HepG2 (cell line): ENCODE measurements around the gene ELMOD1. TPM values are rescaled to one million over a fixed set of nuclear protein-coding genes. Genes with fewer than 3 reads are reported as not detected.

Experiments used
- HNRNPL ChIP-seq: fragments of 200-400 bp; formaldehyde crosslinking; IDR thresholded peaks from 2 replicates; pipeline ENCODE4 v1.6.1; 2017; ENCODE audit warnings: mild to moderate bottlenecking, low read depth, low read length
- JUNB ChIP-seq: sonication (generic); formaldehyde crosslinking; IDR thresholded peaks from 2 replicates; pipeline ENCODE4 v1.8.0; 2022; ENCODE audit warnings: missing genetic modification reagents, mild to moderate bottlenecking, borderline replicate concordance
- MXI1 ChIP-seq: IDR thresholded peaks from 3 replicates; pipeline ENCODE4 v1.6.1; 2012; ENCODE audit warnings: low read depth, low read length, inconsistent platforms, borderline replicate concordance
- POLR2A ChIP-seq, 2 experiments: IDR thresholded peaks; 2 replicates each; pipeline ENCODE4 v1.6.1; 2011; ENCODE audit warnings: low read depth in 2 of 2, low read length in 2 of 2, mild to moderate bottlenecking in 1 of 2, moderate library complexity in 1 of 2; ENCODE audit not compliant: insufficient read depth in 1 of 2
- TBL1XR1 ChIP-seq: fragments of 150-350 bp; IDR thresholded peaks from 2 replicates; pipeline ENCODE4 v1.6.1; 2014; ENCODE audit warnings: borderline replicate concordance, low read length; ENCODE audit not compliant: partially characterized antibody
- YEATS2 ChIP-seq: sonication (generic); formaldehyde crosslinking; IDR thresholded peaks from 2 replicates; pipeline ENCODE4 v1.4.0; 2020; ENCODE audit warnings: missing genetic modification reagents, borderline replicate concordance
- ZNF160 ChIP-seq: sonication (generic); formaldehyde crosslinking; IDR thresholded peaks from 2 replicates; pipeline ENCODE4 v1.8.0; 2022; ENCODE audit warnings: mild to moderate bottlenecking, inconsistent platforms, missing genetic modification reagents
- ZNF431 ChIP-seq: sonication (generic); formaldehyde crosslinking; IDR thresholded peaks from 2 replicates; pipeline ENCODE4 v1.9.0; 2022; ENCODE audit warnings: missing genetic modification reagents, low read depth, mild to moderate bottlenecking, borderline replicate concordance
- ZNF460 ChIP-seq: sonication (generic); formaldehyde crosslinking; IDR thresholded peaks from 2 replicates; pipeline ENCODE4 v1.5.1; 2020; ENCODE audit warnings: missing genetic modification reagents, mild to moderate bottlenecking, borderline replicate concordance
- ZNF644 ChIP-seq: IDR thresholded peaks from 2 replicates; pipeline ENCODE4 v1.6.1; 2016; ENCODE audit warnings: low read depth
- ZNF879 ChIP-seq: sonication (generic); formaldehyde crosslinking; IDR thresholded peaks from 2 replicates; pipeline ENCODE4 v1.8.1; 2023; ENCODE audit warnings: missing genetic modification reagents
- ZNF883 ChIP-seq: sonication (generic); formaldehyde crosslinking; IDR thresholded peaks from 2 replicates; pipeline ENCODE4 v1.5.1; 2020; ENCODE audit warnings: mild to moderate bottlenecking, missing genetic modification reagents; ENCODE audit errors: not compliant biosample characterization
- polyA plus RNA-seq, 8 experiments: library from polyadenylated mRNA; depleted of rRNA in 3 of 8; stranded (reverse) in 7 of 8; unstranded in 1 of 8; fragments of >200 nt; fragmentation: Illumina TruSeq in 4 of 8; extraction: Trizol in 4 of 8; gene quantifications; 2 replicates each; pipeline versions ENCODE4 v1.2.1 to v1.2.3, GENCODE V29; 2011 to 2016; ENCODE audit warnings: low read depth in 4 of 8, missing spikeins in 1 of 8, mixed read lengths in 1 of 8; ENCODE audit not compliant: insufficient read depth in 1 of 8
- total RNA-seq, 5 experiments: library from RNA; depleted of rRNA; stranded (reverse); fragments of >200 nt; fragmentation: Illumina TruSeq; extraction: Trizol; gene quantifications; 2 replicates each; pipeline ENCODE4 v1.2.3, GENCODE V29; 2016; ENCODE audit warnings: low read depth in 1 of 5
- TF ChIP-seq, protein P1 (sequence below): sonication (generic); formaldehyde crosslinking; IDR thresholded peaks from 2 replicates; pipeline ENCODE4 v1.8.1; 2023; ENCODE audit warnings: missing genetic modification reagents, mild to moderate bottlenecking, borderline replicate concordance
- TF ChIP-seq, protein P2 (sequence below): sonication (generic); formaldehyde crosslinking; IDR thresholded peaks from 2 replicates; pipeline ENCODE4 v1.4.0; 2020; ENCODE audit warnings: mild to moderate bottlenecking, missing genetic modification reagents
- TF ChIP-seq, protein P3 (sequence below): sonication (generic); formaldehyde crosslinking; IDR thresholded peaks from 2 replicates; pipeline ENCODE4 v1.8.1; 2023; ENCODE audit warnings: mild to moderate bottlenecking, inconsistent platforms, moderate library complexity, missing genetic modification reagents, borderline replicate concordance
- TF ChIP-seq, protein P4 (sequence below): IDR thresholded peaks from 2 replicates; pipeline ENCODE4 v1.4.0; 2020; ENCODE audit warnings: mild to moderate bottlenecking, missing genetic modification reagents
- TF ChIP-seq, protein P5 (sequence below): sonication (generic); formaldehyde crosslinking; IDR thresholded peaks from 2 replicates; pipeline ENCODE4 v1.4.0; 2020; ENCODE audit warnings: mild to moderate bottlenecking, missing genetic modification reagents
- TF ChIP-seq, protein P6 (sequence below): sonication (generic); formaldehyde crosslinking; IDR thresholded peaks from 2 replicates; pipeline ENCODE4 v1.4.0; 2020; ENCODE audit warnings: mild to moderate bottlenecking, missing genetic modification reagents

The ELMOD1 gene
- total and polyA plus RNA-seq, 2 of the 13 experiments (the other 11 are each of a cell fraction or from before 2014, with no cell fraction given), result not detected

DNA sequence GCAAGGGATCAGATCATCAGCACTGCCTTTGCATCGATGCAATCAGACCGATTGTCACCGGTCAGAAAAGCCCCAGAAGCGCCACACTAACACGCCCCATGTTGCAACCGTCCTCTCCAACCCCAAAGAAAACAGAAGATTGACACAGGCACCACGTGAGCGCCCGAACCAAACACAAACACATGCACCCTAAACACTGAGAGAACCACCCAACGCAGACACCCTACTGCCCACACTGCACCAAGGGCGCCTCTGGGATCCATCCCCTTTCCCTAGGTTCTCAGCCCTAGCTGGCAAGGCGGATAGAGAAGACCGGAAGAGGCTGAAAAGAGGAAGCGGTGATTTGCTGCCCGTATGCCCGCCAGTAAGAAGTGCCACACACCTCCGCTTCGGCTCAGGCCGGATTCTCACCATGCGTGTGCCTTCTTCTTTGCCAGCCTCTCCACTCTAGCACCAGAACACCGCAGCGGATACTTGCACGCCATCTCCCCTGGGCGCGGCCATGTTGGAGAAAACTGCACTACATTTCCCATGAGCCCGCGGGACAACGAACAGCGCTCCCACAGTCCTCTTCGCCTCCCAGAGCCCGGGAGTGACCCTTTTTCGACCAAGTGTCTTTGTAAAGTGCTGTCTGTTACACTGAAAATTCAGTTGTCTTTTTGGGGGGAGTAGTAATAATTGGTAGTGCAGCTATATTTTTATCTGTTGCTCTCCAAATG is 25.6 kb upstream of the ELMOD1 start, which contains the start of gene ALKBH8 (continued):
- no peak for TF ChIP-seq ZNF160
- TF ChIP-seq JUNB (CRISPR knock-in tag), result no peak
- 0 out of 2 replicates have a peak, but pooled peaks have one; percentile 5 for TF ChIP-seq ZNF460 (CRISPR knock-in tag)
- TF ChIP-seq POLR2A (IDR thresholded peaks at IDR 0.05; ENCODE audit: insufficient read depth in 1 of 2, low read depth in 2 of 2, low read length in 2 of 2), result peak; percentile 67 to 71; a peak in 3 of 4 replicates
- TF ChIP-seq, protein P1, sequence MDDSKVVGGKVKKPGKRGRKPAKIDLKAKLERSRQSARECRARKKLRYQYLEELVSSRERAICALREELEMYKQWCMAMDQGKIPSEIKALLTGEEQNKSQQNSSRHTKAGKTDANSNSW (CRISPR knock-in tag), result no peak
- TF ChIP-seq, protein P2, sequence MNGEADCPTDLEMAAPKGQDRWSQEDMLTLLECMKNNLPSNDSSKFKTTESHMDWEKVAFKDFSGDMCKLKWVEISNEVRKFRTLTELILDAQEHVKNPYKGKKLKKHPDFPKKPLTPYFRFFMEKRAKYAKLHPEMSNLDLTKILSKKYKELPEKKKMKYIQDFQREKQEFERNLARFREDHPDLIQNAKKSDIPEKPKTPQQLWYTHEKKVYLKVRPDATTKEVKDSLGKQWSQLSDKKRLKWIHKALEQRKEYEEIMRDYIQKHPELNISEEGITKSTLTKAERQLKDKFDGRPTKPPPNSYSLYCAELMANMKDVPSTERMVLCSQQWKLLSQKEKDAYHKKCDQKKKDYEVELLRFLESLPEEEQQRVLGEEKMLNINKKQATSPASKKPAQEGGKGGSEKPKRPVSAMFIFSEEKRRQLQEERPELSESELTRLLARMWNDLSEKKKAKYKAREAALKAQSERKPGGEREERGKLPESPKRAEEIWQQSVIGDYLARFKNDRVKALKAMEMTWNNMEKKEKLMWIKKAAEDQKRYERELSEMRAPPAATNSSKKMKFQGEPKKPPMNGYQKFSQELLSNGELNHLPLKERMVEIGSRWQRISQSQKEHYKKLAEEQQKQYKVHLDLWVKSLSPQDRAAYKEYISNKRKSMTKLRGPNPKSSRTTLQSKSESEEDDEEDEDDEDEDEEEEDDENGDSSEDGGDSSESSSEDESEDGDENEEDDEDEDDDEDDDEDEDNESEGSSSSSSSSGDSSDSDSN (CRISPR knock-in tag), result peak; percentile 40; the same call in 1 of the 2 replicates
- TF ChIP-seq HNRNPL, result 0 out of 2 replicates have a peak, but pooled peaks have one; percentile 24
- peak; percentile 60; the same call in 1 of the 2 replicates for TF ChIP-seq YEATS2 (CRISPR knock-in tag)
- TF ChIP-seq ZNF879 (CRISPR knock-in tag), result 0 out of 2 replicates have a peak, but pooled peaks have one; percentile 36
- TF ChIP-seq, protein P3, sequence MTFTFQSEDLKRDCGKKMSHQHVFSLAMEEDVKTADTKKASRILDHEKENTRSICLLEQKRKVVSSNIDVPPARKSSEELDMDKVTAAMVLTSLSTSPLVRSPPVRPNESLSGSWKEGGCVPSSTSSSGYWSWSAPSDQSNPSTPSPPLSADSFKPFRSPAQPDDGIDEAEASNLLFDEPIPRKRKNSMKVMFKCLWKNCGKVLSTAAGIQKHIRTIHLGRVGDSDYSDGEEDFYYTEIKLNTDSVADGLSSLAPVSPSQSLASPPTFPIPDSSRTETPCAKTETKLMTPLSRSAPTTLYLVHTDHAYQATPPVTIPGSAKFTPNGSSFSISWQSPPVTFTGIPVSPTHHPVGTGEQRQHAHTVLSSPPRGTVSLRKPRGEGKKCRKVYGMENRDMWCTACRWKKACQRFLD (CRISPR knock-in tag), result peak; percentile 76; the same call in 1 of the 2 replicates
- peak; percentile 67 for TF ChIP-seq ZNF883 (CRISPR knock-in tag)
- peak; percentile 92 for TF ChIP-seq MXI1
- TF ChIP-seq, protein P4, sequence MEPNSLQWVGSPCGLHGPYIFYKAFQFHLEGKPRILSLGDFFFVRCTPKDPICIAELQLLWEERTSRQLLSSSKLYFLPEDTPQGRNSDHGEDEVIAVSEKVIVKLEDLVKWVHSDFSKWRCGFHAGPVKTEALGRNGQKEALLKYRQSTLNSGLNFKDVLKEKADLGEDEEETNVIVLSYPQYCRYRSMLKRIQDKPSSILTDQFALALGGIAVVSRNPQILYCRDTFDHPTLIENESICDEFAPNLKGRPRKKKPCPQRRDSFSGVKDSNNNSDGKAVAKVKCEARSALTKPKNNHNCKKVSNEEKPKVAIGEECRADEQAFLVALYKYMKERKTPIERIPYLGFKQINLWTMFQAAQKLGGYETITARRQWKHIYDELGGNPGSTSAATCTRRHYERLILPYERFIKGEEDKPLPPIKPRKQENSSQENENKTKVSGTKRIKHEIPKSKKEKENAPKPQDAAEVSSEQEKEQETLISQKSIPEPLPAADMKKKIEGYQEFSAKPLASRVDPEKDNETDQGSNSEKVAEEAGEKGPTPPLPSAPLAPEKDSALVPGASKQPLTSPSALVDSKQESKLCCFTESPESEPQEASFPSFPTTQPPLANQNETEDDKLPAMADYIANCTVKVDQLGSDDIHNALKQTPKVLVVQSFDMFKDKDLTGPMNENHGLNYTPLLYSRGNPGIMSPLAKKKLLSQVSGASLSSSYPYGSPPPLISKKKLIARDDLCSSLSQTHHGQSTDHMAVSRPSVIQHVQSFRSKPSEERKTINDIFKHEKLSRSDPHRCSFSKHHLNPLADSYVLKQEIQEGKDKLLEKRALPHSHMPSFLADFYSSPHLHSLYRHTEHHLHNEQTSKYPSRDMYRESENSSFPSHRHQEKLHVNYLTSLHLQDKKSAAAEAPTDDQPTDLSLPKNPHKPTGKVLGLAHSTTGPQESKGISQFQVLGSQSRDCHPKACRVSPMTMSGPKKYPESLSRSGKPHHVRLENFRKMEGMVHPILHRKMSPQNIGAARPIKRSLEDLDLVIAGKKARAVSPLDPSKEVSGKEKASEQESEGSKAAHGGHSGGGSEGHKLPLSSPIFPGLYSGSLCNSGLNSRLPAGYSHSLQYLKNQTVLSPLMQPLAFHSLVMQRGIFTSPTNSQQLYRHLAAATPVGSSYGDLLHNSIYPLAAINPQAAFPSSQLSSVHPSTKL (CRISPR knock-in tag), result no peak
- TF ChIP-seq, protein P5, sequence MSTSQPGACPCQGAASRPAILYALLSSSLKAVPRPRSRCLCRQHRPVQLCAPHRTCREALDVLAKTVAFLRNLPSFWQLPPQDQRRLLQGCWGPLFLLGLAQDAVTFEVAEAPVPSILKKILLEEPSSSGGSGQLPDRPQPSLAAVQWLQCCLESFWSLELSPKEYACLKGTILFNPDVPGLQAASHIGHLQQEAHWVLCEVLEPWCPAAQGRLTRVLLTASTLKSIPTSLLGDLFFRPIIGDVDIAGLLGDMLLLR (CRISPR knock-in tag), result peak; percentile 85; the same call in 1 of the 2 replicates
- TF ChIP-seq ZNF644 (CRISPR knock-in tag), result no peak
- TF ChIP-seq TBL1XR1, result peak; percentile 39
- TF ChIP-seq, protein P6, sequence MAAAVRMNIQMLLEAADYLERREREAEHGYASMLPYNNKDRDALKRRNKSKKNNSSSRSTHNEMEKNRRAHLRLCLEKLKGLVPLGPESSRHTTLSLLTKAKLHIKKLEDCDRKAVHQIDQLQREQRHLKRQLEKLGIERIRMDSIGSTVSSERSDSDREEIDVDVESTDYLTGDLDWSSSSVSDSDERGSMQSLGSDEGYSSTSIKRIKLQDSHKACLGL (CRISPR knock-in tag), result peak; percentile 98; the same call in 1 of the 2 replicates
- TF ChIP-seq ZNF431 (CRISPR knock-in tag), result 0 out of 2 replicates have a peak, but pooled peaks have one; percentile 43
